ENCODE measurements around the gene SSH2. TPM values are rescaled to one million over a fixed set of nuclear protein-coding genes. Genes with fewer than 3 reads are reported as not detected.

SSH2 gene
- total RNA-seq, 1 donor from 2014 or later, result 12.2 TPM

DNA sequence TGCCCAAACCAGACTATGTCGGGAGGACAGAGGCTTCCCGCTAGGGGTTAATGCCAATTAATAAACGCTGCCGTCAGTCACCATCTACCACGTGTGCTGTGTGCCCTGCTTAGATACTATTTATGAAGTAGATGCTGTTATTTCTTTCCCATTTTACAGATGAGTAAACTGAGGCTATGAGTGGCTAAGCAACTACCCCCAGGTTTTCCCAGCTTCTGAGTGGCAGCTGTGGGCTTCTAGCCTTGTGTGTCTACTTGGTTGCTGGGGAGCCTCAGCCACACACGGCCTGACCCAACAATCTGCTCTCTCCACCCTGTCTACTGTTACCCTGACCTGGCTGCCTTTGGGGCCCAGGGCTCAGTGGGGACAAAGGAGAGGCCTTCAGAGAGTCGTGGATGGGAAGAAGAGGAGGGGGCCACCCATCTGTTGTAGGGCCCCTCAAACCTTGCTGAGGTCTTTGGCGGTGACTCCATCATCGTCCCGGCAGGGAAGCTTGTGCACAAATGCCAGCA is 347.7 kb downstream of the SSH2 start:
- Histone ChIP-seq H3K27ac (no peak overlapping the region), H3K4me2 (no peak overlapping the region), H3K79me2 (ENCODE audit: low read depth) (peaks cover 44% of the 10 kb centered on the region), H3K27me3 (no peaks in the 10 kb centered on the region), H3K9me3 (ENCODE audit: low read depth) (no peaks in the 10 kb centered on the region), H3K36me3 (no peaks in the 10 kb centered on the region), H3K9ac (no peak overlapping the region), H3K4me3 (no peak overlapping the region), H3K4me1 (peaks cover 21% of the 10 kb centered on the region), H3F3A (ENCODE audit: low read depth) (peaks cover 12% of the 10 kb centered on the region), H2AFZ (replicated peaks) (no peak overlapping the region), H4K20me1 (ENCODE audit: low read depth) (peaks cover 67% of the 10 kb centered on the region)
- TF ChIP-seq, protein P1, sequence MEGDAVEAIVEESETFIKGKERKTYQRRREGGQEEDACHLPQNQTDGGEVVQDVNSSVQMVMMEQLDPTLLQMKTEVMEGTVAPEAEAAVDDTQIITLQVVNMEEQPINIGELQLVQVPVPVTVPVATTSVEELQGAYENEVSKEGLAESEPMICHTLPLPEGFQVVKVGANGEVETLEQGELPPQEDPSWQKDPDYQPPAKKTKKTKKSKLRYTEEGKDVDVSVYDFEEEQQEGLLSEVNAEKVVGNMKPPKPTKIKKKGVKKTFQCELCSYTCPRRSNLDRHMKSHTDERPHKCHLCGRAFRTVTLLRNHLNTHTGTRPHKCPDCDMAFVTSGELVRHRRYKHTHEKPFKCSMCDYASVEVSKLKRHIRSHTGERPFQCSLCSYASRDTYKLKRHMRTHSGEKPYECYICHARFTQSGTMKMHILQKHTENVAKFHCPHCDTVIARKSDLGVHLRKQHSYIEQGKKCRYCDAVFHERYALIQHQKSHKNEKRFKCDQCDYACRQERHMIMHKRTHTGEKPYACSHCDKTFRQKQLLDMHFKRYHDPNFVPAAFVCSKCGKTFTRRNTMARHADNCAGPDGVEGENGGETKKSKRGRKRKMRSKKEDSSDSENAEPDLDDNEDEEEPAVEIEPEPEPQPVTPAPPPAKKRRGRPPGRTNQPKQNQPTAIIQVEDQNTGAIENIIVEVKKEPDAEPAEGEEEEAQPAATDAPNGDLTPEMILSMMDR (IDR thresholded peaks at IDR 0.05), result no peak
- TF ChIP-seq EZH2phosphoT487 (IDR thresholded peaks at IDR 0.05) (no peak), EZH2 (IDR thresholded peaks at IDR 0.05) (no peak)
- H3K27ac Mint-ChIP-seq, result no peak overlapping the region
- no peaks in the 10 kb centered on the region for H3K9me3 Mint-ChIP-seq
- DNase-seq (ENCODE audit: low spot score), result no peak
- peaks cover 8% of the 10 kb centered on the region for H3K27me3 Mint-ChIP-seq (ENCODE audit: insufficient read depth, low read depth)
- peaks cover 4% of the 10 kb centered on the region for H3K36me3 Mint-ChIP-seq
- peak overlapping the region; percentile 24 for H3K4me3 Mint-ChIP-seq
- H3K4me1 Mint-ChIP-seq, result peaks cover 20% of the 10 kb centered on the region

DNA sequence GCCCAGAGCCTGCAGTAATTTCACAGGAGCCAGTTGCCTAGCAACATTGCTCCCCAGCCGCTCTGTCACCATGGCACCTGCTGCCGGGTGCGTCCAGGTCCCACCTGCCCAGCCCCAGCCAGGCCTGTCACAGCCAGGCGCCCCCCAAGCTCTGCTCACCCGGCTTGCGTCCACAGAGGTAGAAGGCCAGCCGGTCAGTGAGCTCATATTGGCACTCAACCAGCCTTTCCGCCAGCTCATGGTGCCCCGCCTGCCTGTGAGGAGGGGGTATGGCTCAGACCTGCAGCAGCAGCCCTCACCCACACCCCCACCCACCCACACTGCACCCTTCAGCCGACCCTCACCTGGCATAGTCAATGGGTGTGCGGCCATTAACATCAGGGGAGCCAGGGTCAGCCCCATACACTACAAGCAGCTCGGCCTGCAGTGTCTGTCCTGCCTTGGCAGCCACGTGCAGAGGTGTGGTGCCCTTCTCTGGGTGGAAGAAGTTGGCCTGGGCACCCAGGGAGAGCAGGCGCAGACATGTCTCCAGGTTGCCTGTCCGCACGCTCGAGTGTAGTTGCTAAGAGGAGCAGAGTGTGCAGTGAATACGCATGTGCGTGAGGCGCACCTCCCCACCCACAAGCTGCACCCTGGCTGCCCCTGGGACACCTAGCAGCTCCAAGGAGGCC is 348.3 kb downstream of the SSH2 start:
- Mint-ChIP-seq H3K36me3 (peaks cover 4% of the 10 kb centered on the region), H3K4me1 (peaks cover 19% of the 10 kb centered on the region), H3K27me3 (ENCODE audit: insufficient read depth, low read depth) (peaks cover 8% of the 10 kb centered on the region), H3K9me3 (no peaks in the 10 kb centered on the region), H3K27ac (no peak overlapping the region), H3K4me3 (no peak overlapping the region)
- H3K79me2 ChIP-seq (ENCODE audit: low read depth), result peaks cover 38% of the 10 kb centered on the region
- no peak overlapping the region for H3K4me3 ChIP-seq
- H3F3A ChIP-seq (ENCODE audit: low read depth), result peaks cover 12% of the 10 kb centered on the region
- TF ChIP-seq, protein P1 (IDR thresholded peaks at IDR 0.05), result no peak
- H3K9ac ChIP-seq, result no peak overlapping the region
- no peak overlapping the region for H2AFZ ChIP-seq (replicated peaks)
- no peaks in the 10 kb centered on the region for H3K9me3 ChIP-seq (ENCODE audit: low read depth)
- H3K27ac ChIP-seq, result no peak overlapping the region
- DNase-seq (ENCODE audit: low spot score), result no peak
- no peak overlapping the region for H3K4me2 ChIP-seq
- H3K27me3 ChIP-seq, result no peaks in the 10 kb centered on the region
- peaks cover 61% of the 10 kb centered on the region for H4K20me1 ChIP-seq (ENCODE audit: low read depth)
- no peaks in the 10 kb centered on the region for H3K36me3 ChIP-seq
- H3K4me1 ChIP-seq, result peaks cover 15% of the 10 kb centered on the region

DNA sequence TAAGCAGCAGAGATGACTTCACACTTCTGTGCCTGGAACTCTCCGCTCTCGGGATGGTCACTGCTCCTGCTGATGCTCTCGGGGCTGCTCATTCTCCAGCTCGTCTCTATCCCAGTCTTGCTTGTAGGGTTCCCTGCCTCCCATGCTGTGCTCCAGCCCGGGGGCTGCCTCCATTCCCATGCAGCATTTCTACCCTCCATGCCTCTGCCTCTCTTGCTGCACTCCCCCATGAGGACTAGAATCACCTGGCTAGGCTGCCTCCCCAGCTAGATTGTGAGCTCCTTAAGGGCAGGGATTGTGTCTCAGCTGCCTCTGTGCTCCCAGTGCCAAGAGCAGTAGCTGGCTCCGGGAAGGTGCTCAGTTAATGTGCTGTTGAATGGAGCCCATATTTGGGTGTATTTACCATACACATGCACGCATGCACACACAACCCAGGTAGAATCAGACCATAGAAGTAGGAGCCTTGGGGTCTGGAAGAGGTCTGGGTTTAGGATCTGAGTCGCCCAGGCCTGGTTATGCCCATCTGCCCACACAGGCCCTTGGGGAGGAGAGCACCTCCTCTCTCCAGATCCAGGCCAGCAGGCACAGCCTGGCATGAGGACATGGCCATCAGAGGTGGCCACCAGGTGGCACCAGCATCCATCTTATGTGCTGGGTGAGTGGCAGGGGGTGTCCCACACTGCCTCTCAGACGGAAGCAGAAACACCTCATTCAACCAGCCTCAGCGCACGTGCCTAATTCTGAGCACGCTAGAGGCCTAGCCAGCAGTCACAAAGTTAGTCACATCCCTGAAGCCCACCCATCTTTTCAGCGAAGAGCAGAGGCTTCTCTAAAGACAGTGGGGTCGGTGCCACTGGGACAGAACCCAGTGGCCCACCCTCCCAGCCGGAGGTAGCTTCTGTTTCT is 349.9 kb downstream of the SSH2 start:
- Mint-ChIP-seq H3K27ac (no peak overlapping the region), H3K36me3 (peaks cover 6% of the 10 kb centered on the region), H3K9me3 (no peaks in the 10 kb centered on the region), H3K4me3 (peak overlapping the region; percentile 57), H3K4me1 (peaks cover 19% of the 10 kb centered on the region), H3K27me3 (ENCODE audit: insufficient read depth, low read depth) (peaks cover 10% of the 10 kb centered on the region)
- H3F3A ChIP-seq (ENCODE audit: low read depth), result peaks cover 12% of the 10 kb centered on the region
- H3K27ac ChIP-seq, result no peak overlapping the region
- no peak overlapping the region for H3K9ac ChIP-seq
- no peak overlapping the region for H2AFZ ChIP-seq (replicated peaks)
- peaks cover 22% of the 10 kb centered on the region for H3K79me2 ChIP-seq (ENCODE audit: low read depth)
- peak; percentile 89 for DNase-seq (ENCODE audit: low spot score)
- no peaks in the 10 kb centered on the region for H3K9me3 ChIP-seq (ENCODE audit: low read depth)
- H3K4me2 ChIP-seq, result no peak overlapping the region
- TF ChIP-seq, protein P1 (IDR thresholded peaks at IDR 0.05), result peak; percentile 79
- TF ChIP-seq EZH2 (IDR thresholded peaks at IDR 0.05), result no peak
- H3K36me3 ChIP-seq, result no peaks in the 10 kb centered on the region
- no peak overlapping the region for H3K4me3 ChIP-seq
- peaks cover 11% of the 10 kb centered on the region for H3K4me1 ChIP-seq
- peaks cover 51% of the 10 kb centered on the region for H4K20me1 ChIP-seq (ENCODE audit: low read depth)
- no peaks in the 10 kb centered on the region for H3K27me3 ChIP-seq

All from neural progenitor cell (in vitro differentiated cells).